ENCODE data around the gene ZNF503.

The ZNF503 gene

DNA sequence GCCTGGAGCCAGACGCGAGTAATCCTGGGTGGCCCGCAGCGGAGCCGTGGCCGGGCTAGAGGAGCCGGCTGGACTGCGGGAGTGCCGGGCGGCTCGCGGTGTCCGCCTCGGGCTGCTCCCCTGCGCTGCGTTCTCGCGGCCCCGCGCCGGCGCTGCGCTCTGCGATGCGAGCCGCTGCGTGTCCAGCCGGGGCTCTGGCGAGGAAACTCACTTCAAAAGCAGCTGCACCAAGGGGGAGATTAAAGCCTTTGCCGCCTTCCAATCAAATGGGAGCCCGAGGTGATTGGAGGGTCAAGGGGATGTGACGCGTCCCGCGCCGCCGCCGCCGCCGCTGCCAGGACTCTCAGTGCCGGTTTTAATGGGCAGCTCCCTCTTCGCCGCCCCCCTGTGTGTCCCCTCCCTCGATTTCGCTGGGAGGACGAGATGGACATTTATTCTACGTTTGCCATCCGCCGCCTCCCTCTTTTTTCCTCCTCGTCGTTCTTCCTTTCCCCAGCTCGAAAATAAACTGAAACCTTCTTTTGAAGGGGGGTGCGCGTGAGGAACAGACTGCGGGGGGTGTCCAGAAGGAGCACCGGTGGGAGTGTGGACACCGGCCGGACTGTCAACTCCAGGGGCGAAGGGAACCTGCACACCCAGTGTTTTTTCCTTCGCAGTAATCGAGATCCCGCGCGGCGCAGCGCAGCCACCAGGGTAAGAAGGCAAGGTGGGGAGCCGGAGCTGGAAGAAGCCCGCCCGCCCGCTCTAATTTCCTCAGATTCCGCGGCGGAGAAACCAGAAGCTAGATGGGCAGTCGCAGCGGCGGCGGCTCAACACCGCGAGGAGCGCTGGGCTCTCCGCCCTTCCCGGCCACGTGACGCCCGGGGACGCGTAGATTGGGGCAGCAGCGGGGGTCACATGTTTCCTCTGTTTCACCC, at the start of gene ZNF503:
Gene ZNF503, minus strand, starts transcription at position 196 of the 917 bp plus-strand sequence. CDS start 345 bp downstream, outside the sequence.
- peak; percentile 68 to 98 (median 93) for DNase-seq

- DNase-seq, result peak in 1 of 51 donors; percentile 65
Measured at GRCh38 chr10:75450644-75451640, 49.4 kb upstream of the ZNF503 start.

GRCh38 chr10:75450075-75450445, 48.5 kb upstream of the ZNF503 start:
- no peak for DNase-seq

GRCh38 chr10:75449382-75450074, 48.0 kb upstream of the ZNF503 start:
- DNase-seq, result no peak

- DNase-seq, result no peak
Measured at GRCh38 chr10:75448166-75448565, 46.6 kb upstream of the ZNF503 start.

- no peak for DNase-seq
Measured at GRCh38 chr10:75446508-75446907, 44.9 kb upstream of the ZNF503 start.

- DNase-seq, result no peak
Measured at GRCh38 chr10:75444781-75445386, 43.3 kb upstream of the ZNF503 start.

GRCh38 chr10:75443362-75443761, 41.8 kb upstream of the ZNF503 start:
- no peak for DNase-seq

GRCh38 chr10:75441682-75442081, 40.1 kb upstream of the ZNF503 start:
- DNase-seq, result no peak

- DNase-seq, result no peak
Measured at GRCh38 chr10:75441196-75441595, 39.6 kb upstream of the ZNF503 start.

DNA sequence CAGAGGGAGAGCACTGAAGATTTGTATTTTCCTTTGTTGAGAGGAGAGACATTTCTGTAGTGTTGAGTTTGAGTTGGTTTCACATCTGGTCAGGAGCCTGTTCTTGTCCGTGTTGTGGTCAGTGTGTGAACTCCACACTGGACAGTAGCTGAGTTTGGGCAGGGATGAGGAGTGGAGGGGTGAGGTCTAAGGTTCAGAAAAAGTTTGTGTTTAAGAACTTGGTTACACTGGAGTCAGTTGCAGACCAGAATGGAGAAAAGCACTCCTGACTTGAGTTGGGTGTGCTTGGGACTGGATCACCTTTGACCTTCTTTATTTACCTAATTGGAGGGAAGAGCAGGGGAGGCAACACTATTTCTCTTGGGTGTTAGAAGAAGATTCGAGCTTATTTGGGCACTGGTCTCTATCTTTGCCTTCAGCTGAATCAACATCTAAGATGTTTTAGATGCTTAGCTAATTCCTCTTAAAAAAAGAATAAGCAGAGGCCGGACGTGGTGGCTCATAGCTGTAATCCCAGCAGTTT, 38.8 kb upstream of the ZNF503 start:
- DNase-seq, result no peak

DNA sequence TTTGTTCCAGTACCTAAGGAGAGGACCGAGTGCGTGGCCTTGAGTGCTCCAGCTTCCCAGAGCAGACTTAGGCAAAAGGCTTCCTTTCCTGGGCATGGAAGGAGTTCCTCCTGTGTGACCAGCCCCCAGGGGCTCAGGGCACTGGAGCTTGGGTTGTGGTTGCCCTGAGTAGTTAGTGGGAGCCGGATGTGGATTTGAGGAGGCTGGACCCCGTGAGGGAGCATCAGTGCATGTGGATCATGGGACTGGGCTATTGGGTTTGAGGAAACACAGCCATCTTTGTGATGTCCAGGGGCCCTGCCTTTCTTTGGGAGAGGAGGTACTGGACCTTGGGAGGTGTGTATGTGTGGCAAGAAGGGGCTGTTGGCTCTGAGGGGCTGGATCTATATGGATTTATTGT, 38.2 kb upstream of the ZNF503 start:
- no peak for DNase-seq

DNA sequence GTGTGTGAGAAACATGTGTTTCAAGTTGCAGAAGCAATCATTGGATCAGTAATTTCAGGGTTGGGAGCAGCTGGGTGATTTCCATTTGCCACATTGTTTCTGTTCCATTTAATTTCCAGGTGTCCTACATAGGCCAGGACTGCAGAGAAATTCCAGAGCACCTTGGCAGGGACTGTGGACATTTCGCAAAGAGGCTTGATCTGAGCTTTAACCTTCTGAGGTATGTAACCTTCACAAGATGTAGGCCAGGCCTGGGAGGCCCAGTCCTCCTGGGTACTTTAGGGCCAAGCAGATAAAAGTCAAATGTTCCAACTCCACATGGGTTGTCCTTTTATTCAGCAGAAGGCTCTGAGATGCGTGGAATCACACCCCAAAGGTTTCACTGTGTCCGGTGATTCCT, 36.7 kb upstream of the ZNF503 start:
- DNase-seq, result no peak

GRCh38 chr10:75437693-75438092, 36.1 kb upstream of the ZNF503 start:
- DNase-seq, result no peak

GRCh38 chr10:75436896-75437295, 35.3 kb upstream of the ZNF503 start:
- no peak for DNase-seq

- no peak for DNase-seq
Measured at GRCh38 chr10:75435291-75435690, 33.7 kb upstream of the ZNF503 start.

DNA sequence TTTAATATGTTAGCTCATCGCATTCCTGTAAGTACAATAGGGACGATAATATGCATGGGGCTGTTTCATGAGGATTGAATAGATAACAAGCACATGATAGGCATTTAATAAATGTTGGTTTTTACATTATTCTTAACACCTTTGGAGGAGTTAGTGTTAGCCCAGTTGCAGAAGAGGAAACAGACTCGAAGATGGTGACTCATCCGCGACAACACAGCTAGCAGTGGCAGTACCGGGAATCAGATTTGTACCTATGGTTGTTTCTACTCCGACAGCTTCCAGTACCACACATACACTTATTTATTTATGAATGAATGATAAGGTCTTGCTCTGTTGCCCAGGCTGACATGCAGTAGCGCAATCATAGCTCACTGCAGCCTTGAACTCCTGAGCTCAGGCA, 32.7 kb upstream of the ZNF503 start:
- no peak for DNase-seq

DNA sequence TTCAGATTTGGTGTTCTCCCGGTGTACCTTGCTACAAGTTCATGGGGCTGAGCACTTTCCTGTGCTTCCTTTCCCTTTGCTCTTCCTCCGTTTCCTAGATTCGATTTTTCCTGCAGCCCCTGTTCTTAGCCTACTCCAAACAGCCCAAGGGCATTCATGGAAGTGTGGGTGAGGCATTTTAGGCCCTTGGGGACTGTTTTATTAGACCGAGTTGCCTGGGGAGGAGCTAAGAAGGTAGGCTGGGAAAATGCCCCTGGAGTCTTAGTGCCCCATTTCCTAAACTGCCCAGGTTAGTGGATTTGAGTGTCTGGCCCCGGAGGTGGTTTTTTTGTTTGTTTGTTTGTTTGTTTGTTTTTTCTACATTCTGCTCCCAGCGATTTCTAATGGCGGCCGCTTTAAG, 31.7 kb upstream of the ZNF503 start:
- no peak for DNase-seq

DNA sequence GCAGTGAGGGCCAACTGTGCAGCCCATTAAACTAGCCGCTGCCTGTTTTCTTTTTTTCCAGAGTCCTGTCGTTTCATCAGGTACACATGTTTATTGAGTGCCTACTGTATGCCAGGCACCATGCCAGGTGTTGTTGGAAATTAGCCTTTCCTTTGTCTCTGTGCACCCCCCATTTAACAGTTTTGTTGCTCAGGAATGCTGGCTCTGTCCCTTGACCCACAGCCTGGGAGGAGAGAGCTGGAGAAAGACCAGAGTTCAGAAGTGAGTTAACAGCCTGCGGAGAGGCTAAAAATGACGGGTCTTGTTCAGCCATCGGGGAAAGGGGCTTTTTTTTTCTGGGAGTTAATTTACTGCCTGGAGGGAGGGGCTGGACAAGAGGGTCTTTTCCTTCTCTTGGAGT, 31.2 kb upstream of the ZNF503 start:
- no peak for DNase-seq

GRCh38 chr10:75432176-75432575, 30.6 kb upstream of the ZNF503 start:
- no peak for DNase-seq
